Sigmoid colon (tissue), 3 donors: Measurements from ENCODE around the gene HFM1.

Experiments used
- POLR2A ChIP-seq, 2 donors: fragments of 450-650 bp; IDR thresholded peaks; one replicate each; pipeline ENCODE4 v1.6.1; 2016; ENCODE audit warnings: antibody characterized with exemption in 2 of 2, mild to moderate bottlenecking in 2 of 2, moderate library complexity in 2 of 2
- TF ChIP-seq, protein P1 (sequence below), 4 experiments: fragments of 450-650 bp in 3 of 4; fragments of 200-600 bp in 1 of 4; IDR thresholded peaks; one replicate each; pipeline ENCODE4 v1.5.1; 2016 to 2019; ENCODE audit warnings: antibody characterized with exemption in 4 of 4, mild to moderate bottlenecking in 3 of 4, moderate library complexity in 2 of 4

DNA sequence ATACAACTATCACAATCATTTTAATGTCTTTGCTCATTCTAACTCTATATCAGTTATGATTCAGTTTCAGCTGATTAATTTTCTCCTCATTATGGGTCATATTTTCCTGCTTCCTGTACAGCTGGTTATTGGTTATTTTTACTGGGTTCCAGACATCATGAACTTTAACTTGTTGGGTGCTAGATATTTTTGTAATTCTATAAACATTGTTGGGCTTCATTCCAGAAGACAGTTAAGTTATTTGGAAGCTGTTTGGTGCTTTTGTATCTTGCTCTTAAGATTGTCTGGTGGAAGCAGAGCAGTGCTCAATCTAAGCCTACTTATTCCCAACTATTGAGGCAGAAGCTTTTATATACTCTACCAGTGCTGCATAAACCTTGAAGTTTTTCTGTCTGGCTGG, 34.4 kb upstream of the HFM1 start:
- no peak for TF ChIP-seq POLR2A (IDR thresholded peaks at IDR 0.05)
- TF ChIP-seq, protein P1, sequence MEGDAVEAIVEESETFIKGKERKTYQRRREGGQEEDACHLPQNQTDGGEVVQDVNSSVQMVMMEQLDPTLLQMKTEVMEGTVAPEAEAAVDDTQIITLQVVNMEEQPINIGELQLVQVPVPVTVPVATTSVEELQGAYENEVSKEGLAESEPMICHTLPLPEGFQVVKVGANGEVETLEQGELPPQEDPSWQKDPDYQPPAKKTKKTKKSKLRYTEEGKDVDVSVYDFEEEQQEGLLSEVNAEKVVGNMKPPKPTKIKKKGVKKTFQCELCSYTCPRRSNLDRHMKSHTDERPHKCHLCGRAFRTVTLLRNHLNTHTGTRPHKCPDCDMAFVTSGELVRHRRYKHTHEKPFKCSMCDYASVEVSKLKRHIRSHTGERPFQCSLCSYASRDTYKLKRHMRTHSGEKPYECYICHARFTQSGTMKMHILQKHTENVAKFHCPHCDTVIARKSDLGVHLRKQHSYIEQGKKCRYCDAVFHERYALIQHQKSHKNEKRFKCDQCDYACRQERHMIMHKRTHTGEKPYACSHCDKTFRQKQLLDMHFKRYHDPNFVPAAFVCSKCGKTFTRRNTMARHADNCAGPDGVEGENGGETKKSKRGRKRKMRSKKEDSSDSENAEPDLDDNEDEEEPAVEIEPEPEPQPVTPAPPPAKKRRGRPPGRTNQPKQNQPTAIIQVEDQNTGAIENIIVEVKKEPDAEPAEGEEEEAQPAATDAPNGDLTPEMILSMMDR (IDR thresholded peaks at IDR 0.05) = no peak
